Neural progenitor cell (in vitro differentiated cells): Measurements from ENCODE around the gene GFER. TPM values are rescaled to one million over a fixed set of nuclear protein-coding genes. Genes with fewer than 3 reads are reported as not detected.
"Not testable (repeated sequence)": the region's sequence is repeated elsewhere in the genome, so short reads cannot be mapped to it uniquely, and the experiment has no call there.

Source experiments
- DNase-seq: peaks from one replicate; pipeline ENCODE4 v3.0.0-alpha.2; 2016; ENCODE audit warnings: low spot score
- H2AFZ ChIP-seq: fragments of 200-600 bp; sonication (generic); replicated peaks from 2 replicates; pipeline ENCODE4 v1.6.1; 2016; ENCODE audit warnings: antibody characterized with exemption
- H3F3A ChIP-seq: fragments of 200-600 bp; sonication (generic); 2 replicates; pipeline ENCODE4 v1.6.1; 2016; ENCODE audit warnings: antibody characterized with exemption, low read depth
- H3K27ac ChIP-seq: fragments of 200-600 bp; sonication (generic); 2 replicates; pipeline ENCODE4 v1.5.1; 2016; ENCODE audit warnings: mild to moderate bottlenecking
- H3K27me3 ChIP-seq: fragments of 200-600 bp; sonication (generic); 2 replicates; pipeline ENCODE4 v1.6.1; 2016; ENCODE audit warnings: mild to moderate bottlenecking, moderate library complexity
- H3K36me3 ChIP-seq: fragments of 200-600 bp; sonication (generic); 2 replicates; pipeline ENCODE4 v1.5.1; 2016
- H3K4me1 ChIP-seq: fragments of 200-600 bp; sonication (generic); 2 replicates; pipeline ENCODE4 v1.6.1; 2016; ENCODE audit warnings: mixed run types
- H3K4me2 ChIP-seq: fragments of 200-600 bp; sonication (generic); 2 replicates; pipeline ENCODE4 v1.6.1; 2016
- H3K4me3 ChIP-seq: fragments of 200-600 bp; sonication (generic); 2 replicates; pipeline ENCODE4 v1.5.1; 2016
- H3K79me2 ChIP-seq: fragments of 200-600 bp; sonication (generic); 2 replicates; pipeline ENCODE4 v1.6.1; 2016; ENCODE audit warnings: low read depth
- H3K9ac ChIP-seq: fragments of 200-600 bp; sonication (generic); 2 replicates; pipeline ENCODE4 v1.6.1; 2016
- H3K9me3 ChIP-seq: fragments of 200-600 bp; sonication (generic); 2 replicates; pipeline ENCODE4 v1.5.1; 2016; ENCODE audit warnings: low read depth
- H4K20me1 ChIP-seq: fragments of 200-600 bp; sonication (generic); 2 replicates; pipeline ENCODE4 v1.6.1; 2016; ENCODE audit warnings: low read depth
- H3K27ac Mint-ChIP-seq: 3 replicates; pipeline ENCODE4 v1.8.0; 2021; ENCODE audit warnings: mixed read lengths
- H3K27me3 Mint-ChIP-seq: 2 replicates; pipeline ENCODE4 v1.8.0; 2022; ENCODE audit warnings: low read depth, mild to moderate bottlenecking, inconsistent platforms, moderate library complexity, mixed read lengths; ENCODE audit not compliant: insufficient read depth
- H3K36me3 Mint-ChIP-seq: 3 replicates; pipeline ENCODE4 v1.8.0; 2021; ENCODE audit warnings: mixed read lengths
- H3K4me1 Mint-ChIP-seq: 3 replicates; pipeline ENCODE4 v1.8.0; 2021; ENCODE audit warnings: mixed read lengths
- H3K4me3 Mint-ChIP-seq: 3 replicates; pipeline ENCODE4 v1.8.0; 2021; ENCODE audit warnings: mild to moderate bottlenecking, moderate library complexity, mixed read lengths
- H3K9me3 Mint-ChIP-seq: 3 replicates; pipeline ENCODE4 v1.8.0; 2020; ENCODE audit warnings: mixed read lengths
- EZH2 ChIP-seq: fragments of 200-600 bp; sonication (generic); IDR thresholded peaks from 2 replicates; pipeline ENCODE4 v1.6.1; 2017; ENCODE audit warnings: antibody characterized with exemption, mild to moderate bottlenecking, moderate library complexity
- EZH2phosphoT487 ChIP-seq: fragments of 200-600 bp; sonication (generic); IDR thresholded peaks from 2 replicates; pipeline ENCODE4 v1.6.1; 2017; ENCODE audit warnings: antibody characterized with exemption
- total RNA-seq: library from RNA; depleted of rRNA; stranded (reverse); fragments of >200 nt; gene quantifications from 2 replicates; pipeline ENCODE4 v1.2.3, GENCODE V29; 2015; ENCODE audit warnings: low replicate concordance
- TF ChIP-seq, protein P1 (sequence below): fragments of 200-600 bp; sonication (generic); IDR thresholded peaks from 2 replicates; pipeline ENCODE4 v1.5.1; 2017; ENCODE audit warnings: antibody characterized with exemption, mild to moderate bottlenecking

GFER gene
- total RNA-seq, 1 donor from 2014 or later: 35.1 TPM

DNA sequence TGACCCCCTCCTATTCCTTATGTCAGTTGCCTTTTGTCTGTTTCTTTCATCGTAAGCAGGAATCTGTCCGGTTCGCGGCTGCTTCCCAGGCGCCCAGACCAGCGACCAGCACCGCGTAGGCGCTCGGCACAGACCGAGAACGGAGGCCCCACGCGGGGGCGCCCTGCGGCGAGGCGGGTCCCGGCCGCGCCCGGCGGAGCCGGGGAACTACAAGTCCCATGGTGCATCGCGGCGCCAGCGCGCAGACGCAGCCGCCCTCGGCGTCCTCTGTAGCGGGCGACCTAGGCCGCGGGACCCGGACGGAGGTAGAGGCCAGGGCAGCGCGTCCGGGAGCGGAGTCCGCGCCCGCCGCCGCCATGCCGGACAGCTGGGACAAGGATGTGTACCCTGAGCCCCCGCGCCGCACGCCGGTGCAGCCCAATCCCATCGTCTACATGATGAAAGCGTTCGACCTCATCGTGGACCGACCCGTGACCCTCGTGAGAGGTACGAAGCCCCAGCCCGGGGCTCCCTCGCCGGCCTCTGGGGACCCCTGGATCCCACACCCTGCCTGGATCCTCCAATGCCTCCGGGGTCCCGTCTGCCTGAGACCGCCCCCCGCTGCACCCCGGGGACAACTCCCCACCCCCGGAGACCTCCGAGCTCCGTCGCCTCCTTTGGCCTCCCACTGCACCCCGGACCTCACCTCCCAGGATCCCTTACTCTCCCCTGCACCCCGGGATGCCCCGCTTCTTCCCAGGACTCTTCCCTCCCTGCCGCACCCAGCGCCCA is 24.5 kb upstream of the GFER start, which contains the start of gene NDUFB10:
TSS of gene NDUFB10 (plus strand) at position 270 of the 771 bp plus-strand sequence. CDS start at position 357, 87 bp downstream.
- Mint-ChIP-seq H3K36me3 (peaks cover 12% of the 10 kb centered on the region), H3K9me3 (no peaks in the 10 kb centered on the region), H3K27me3 (peaks cover 2% of the 10 kb centered on the region), H3K4me3 (peak within 1 kb of the TSS; percentile 96), H3K27ac (peak within 1 kb of the TSS; percentile 72), H3K4me1 (peaks cover 30% of the 10 kb centered on the region)
- H3K27me3 ChIP-seq: no peaks in the 10 kb centered on the region
- no peaks in the 10 kb centered on the region for H3K9me3 ChIP-seq
- TF ChIP-seq, protein P1, sequence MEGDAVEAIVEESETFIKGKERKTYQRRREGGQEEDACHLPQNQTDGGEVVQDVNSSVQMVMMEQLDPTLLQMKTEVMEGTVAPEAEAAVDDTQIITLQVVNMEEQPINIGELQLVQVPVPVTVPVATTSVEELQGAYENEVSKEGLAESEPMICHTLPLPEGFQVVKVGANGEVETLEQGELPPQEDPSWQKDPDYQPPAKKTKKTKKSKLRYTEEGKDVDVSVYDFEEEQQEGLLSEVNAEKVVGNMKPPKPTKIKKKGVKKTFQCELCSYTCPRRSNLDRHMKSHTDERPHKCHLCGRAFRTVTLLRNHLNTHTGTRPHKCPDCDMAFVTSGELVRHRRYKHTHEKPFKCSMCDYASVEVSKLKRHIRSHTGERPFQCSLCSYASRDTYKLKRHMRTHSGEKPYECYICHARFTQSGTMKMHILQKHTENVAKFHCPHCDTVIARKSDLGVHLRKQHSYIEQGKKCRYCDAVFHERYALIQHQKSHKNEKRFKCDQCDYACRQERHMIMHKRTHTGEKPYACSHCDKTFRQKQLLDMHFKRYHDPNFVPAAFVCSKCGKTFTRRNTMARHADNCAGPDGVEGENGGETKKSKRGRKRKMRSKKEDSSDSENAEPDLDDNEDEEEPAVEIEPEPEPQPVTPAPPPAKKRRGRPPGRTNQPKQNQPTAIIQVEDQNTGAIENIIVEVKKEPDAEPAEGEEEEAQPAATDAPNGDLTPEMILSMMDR: peak; percentile 60
- TF ChIP-seq EZH2phosphoT487: no peak
- TF ChIP-seq EZH2: no peak
- H2AFZ ChIP-seq: peak within 1 kb of the TSS; percentile 90
- peak within 1 kb of the TSS; percentile 84 for H3K4me2 ChIP-seq
- H3K36me3 ChIP-seq: no peaks in the 10 kb centered on the region
- peaks cover 43% of the 10 kb centered on the region for H4K20me1 ChIP-seq
- H3K27ac ChIP-seq: no peak within 1 kb of the TSS
- H3F3A ChIP-seq: peaks cover 47% of the 10 kb centered on the region
- H3K4me3 ChIP-seq: peak within 1 kb of the TSS; percentile 76
- peak within 1 kb of the TSS; percentile 68 for H3K9ac ChIP-seq
- H3K79me2 ChIP-seq: peaks cover 36% of the 10 kb centered on the region
- peak; percentile 96 for DNase-seq
- peaks cover 19% of the 10 kb centered on the region for H3K4me1 ChIP-seq

DNA sequence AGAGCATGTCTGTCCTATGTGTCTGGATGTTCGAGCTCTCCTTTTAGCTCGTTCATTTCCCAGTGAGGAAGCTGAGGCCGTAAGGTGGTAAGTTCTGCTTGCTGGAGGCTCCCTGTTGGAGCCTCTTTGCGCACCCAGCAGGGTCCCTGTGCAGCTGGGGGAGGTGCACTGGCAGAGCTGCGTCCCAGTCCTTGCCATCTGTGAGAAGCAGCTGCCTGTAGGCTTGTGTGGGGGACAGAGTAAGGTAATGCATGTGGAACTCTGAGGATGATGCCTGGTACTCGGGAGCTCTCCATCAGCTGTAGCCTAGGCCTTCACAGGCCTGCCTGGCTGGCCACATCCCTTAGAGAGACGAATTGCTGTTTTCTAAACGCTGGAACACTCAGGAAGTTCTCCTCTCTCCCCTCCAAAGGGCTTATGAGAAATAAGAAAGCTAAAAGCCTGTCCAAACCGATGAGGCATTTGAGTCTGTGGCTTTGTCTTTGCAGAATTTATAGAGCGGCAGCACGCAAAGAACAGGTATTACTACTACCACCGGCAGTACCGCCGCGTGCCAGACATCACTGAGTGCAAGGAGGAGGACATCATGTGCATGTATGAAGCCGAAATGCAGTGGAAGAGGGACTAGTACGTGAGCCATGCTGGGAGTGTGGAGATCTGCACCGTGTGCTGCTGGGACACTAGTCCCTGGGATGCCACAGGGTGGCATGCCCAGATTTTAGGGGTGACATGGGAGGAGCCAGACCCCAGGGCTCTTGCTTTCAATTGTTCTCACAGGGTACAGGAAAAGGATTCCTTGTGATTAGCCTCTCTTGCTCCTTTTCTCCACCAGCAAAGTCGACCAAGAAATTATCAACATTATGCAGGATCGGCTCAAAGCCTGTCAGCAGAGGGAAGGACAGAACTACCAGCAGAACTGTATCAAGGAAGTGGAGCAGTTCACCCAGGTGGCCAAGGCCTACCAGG is 23.0 kb upstream of the GFER start:
- Histone ChIP-seq H4K20me1 (peaks cover 44% of the 10 kb centered on the region), H2AFZ (no peak overlapping the region), H3F3A (peaks cover 47% of the 10 kb centered on the region), H3K9me3 (no peaks in the 10 kb centered on the region), H3K79me2 (peaks cover 49% of the 10 kb centered on the region), H3K27me3 (no peaks in the 10 kb centered on the region), H3K9ac (no peak overlapping the region), H3K4me2 (peak overlapping the region; percentile 84), H3K4me1 (peaks cover 24% of the 10 kb centered on the region), H3K4me3 (peak overlapping the region; percentile 76), H3K36me3 (no peaks in the 10 kb centered on the region), H3K27ac (peak overlapping the region; percentile 74)
- TF ChIP-seq, protein P1: no peak
- no peak for TF ChIP-seq EZH2phosphoT487
- H3K9me3 Mint-ChIP-seq: no peaks in the 10 kb centered on the region
- DNase-seq: peak; percentile 37
- H3K36me3 Mint-ChIP-seq: peaks cover 12% of the 10 kb centered on the region
- peaks cover 34% of the 10 kb centered on the region for H3K4me1 Mint-ChIP-seq
- H3K27ac Mint-ChIP-seq: no peak overlapping the region
- H3K27me3 Mint-ChIP-seq: no peaks in the 10 kb centered on the region
- H3K4me3 Mint-ChIP-seq: peak overlapping the region; percentile 96

DNA sequence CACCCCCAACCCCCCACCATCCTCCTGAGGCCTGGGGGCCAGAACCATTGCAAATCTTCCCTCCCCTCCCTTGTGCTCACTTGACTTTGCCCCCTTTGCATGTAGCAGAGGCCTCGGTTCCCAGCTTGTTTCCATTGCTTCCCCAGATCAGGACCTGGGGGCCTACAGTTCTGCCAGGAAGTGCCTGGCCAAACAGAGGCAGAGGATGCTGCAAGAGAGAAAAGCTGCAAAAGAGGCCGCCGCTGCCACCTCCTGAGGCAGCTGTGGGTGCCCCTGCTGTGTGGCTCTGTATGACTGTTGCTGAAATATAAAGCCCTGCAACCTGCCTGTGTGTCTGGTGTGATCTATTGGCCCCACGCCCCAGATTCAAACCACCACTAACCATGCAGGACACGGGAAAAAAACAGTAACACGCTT is 22.3 kb upstream of the GFER start:
- Histone ChIP-seq H4K20me1 (peaks cover 44% of the 10 kb centered on the region), H3K27me3 (no peaks in the 10 kb centered on the region), H3K9ac (no peak overlapping the region), H3K27ac (no peak overlapping the region), H3K9me3 (no peaks in the 10 kb centered on the region), H3K79me2 (peaks cover 52% of the 10 kb centered on the region), H3K36me3 (no peaks in the 10 kb centered on the region), H3K4me1 (peaks cover 24% of the 10 kb centered on the region), H3K4me3 (no peak overlapping the region), H3K4me2 (no peak overlapping the region), H2AFZ (no peak overlapping the region), H3F3A (peaks cover 47% of the 10 kb centered on the region)
- Mint-ChIP-seq H3K27ac (no peak overlapping the region), H3K4me1 (peaks cover 34% of the 10 kb centered on the region), H3K9me3 (no peaks in the 10 kb centered on the region), H3K4me3 (peak overlapping the region; percentile 75), H3K27me3 (no peaks in the 10 kb centered on the region), H3K36me3 (peaks cover 12% of the 10 kb centered on the region)
- TF ChIP-seq EZH2phosphoT487: no peak
- TF ChIP-seq, protein P1: no peak
- TF ChIP-seq EZH2: no peak
- DNase-seq: no peak

DNA sequence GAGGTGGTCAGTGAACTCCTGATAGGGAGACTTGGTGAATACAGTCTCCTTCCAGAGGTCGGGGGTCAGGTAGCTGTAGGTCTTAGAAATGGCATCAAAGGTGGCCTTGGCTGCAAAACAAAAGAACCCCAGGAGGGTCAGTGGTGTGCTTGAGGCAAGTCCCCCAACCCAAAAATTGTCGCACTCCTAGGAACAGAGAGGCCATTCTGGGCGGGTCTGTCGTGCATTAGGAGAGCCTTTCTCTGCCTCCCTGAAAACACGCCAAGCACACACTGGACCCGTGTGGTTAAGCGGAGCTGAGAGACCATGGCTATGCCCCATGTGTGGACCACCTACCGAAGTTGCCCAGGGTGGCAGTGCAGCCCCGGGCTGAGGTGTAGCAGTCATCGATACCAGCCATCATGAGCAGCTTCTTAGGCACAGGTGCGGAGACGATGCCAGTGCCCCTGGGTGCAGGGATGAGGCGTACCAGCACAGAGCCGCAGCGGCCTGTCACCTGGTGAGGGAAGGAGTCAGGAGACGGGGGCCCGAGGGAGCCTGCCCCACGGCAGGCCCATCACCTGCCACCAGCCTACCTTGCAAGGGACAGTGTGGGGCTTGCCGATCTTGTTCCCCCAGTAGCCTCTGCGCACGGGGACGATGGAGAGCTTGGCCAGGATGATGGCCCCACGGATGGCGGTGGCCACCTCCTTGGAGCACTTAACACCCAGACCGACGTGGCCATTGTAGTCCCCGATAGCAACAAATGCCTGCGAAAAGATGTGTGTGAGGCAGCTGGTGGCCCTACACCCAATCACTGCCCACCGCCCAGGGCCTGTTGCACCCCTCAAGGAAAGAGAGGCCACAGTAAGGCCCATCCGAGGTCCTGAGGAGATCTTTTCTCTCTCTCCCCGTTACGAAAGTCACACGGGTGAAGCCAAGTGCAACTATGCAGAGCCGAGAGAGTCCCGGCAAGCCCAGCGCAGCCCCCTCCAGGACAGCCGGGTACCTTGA is 21.5 kb upstream of the GFER start:
- Mint-ChIP-seq H3K4me1 (peaks cover 34% of the 10 kb centered on the region), H3K4me3 (peak overlapping the region; percentile 95), H3K36me3 (peaks cover 12% of the 10 kb centered on the region)
- H3K9me3 ChIP-seq, H3K36me3 ChIP-seq, H3K27ac Mint-ChIP-seq, H3K9me3 Mint-ChIP-seq, H2AFZ ChIP-seq, DNase-seq, H3K27me3 Mint-ChIP-seq, H3K27me3 ChIP-seq, H3K27ac ChIP-seq, H3K9ac ChIP-seq: not testable (repeated sequence)
- Histone ChIP-seq H3F3A (peaks cover 47% of the 10 kb centered on the region), H3K4me3 (peak overlapping the region; percentile 98), H3K4me1 (peaks cover 24% of the 10 kb centered on the region), H3K79me2 (peaks cover 52% of the 10 kb centered on the region), H3K4me2 (peak overlapping the region; percentile 96), H4K20me1 (peaks cover 44% of the 10 kb centered on the region)
